ENCODE measurements around the gene TMEM150C. TPM values are rescaled to one million over a fixed set of nuclear protein-coding genes. Genes with fewer than 3 reads are reported as not detected.
A peak's percentile ranks its signal among the peaks of the same experiment; 100 is the strongest.

TMEM150C gene
- total and polyA plus RNA-seq, 2 of the 8 experiments (the other 6 are each of a cell fraction or from before 2014, with no cell fraction given), result 1.5 to 1.7 TPM

- H2AFZ ChIP-seq (ENCODE audit: low read length), result no peak overlapping the region
- no peaks in the 10 kb centered on the region for H3K79me2 ChIP-seq (ENCODE audit: control insufficient read depth in 1 of 2, insufficient read depth in 2 of 2, low read length in 2 of 2)
- WGBS, 2 experiments (ENCODE audit: extremely low coverage in 1 of 2, insufficient coverage in 1 of 2, insufficient read length in 1 of 2, insufficient replicate concordance in 2 of 2, low coverage in 1 of 2, low lambda C conversion rate in 2 of 2, missing lambda C conversion rate in 1 of 2), result 85% methylated on average over 9 of the region's 9 CpGs; no CpG with 5 or more reads in 1 of the 2 experiments
- no peaks in the 10 kb centered on the region for H3K36me3 ChIP-seq (ENCODE audit: control insufficient read depth in 2 of 4, insufficient read depth in 4 of 4, low read length in 3 of 4)
- no peak overlapping the region for H3K56ac ChIP-seq (replicated peaks; ENCODE audit: insufficient read length, low read depth, low read length)
- DNase-seq (ENCODE audit: low read depth in 1 of 2, low spot score in 2 of 2), result no peak
- no peak overlapping the region for H3K9ac ChIP-seq (replicated peaks in 1 of 4; ENCODE audit: extremely low read depth in 1 of 4, low read depth in 3 of 4, low read length in 3 of 4)
- H3K23me2 ChIP-seq (ENCODE audit: low read depth, low read length), result no peaks in the 10 kb centered on the region
- no peak overlapping the region for H3K4me3 ChIP-seq (ENCODE audit: extremely low read depth in 1 of 4, insufficient read depth in 2 of 4, low read depth in 3 of 4, low read length in 4 of 4)
- H3K27ac ChIP-seq (ENCODE audit: low read depth, low read length), result no peak overlapping the region
- no peak for FAIRE-seq
- CTCF ChIA-PET (ENCODE audit: partially characterized antibody), result no interaction called here
- H2BK15ac ChIP-seq (ENCODE audit: low read length), result no peak overlapping the region
- H2BK12ac ChIP-seq (ENCODE audit: low read depth, low read length), result no peak overlapping the region
- no peak overlapping the region for H2AK5ac ChIP-seq (ENCODE audit: low read depth, low read length)
- H4K8ac ChIP-seq (ENCODE audit: extremely low read depth, insufficient read depth, low read length), result no peak overlapping the region
- H3K14ac ChIP-seq (ENCODE audit: insufficient read length), result no peak overlapping the region
- no peak overlapping the region for H4K91ac ChIP-seq (replicated peaks; ENCODE audit: insufficient read length, low read length)
- no peak overlapping the region for H2BK20ac ChIP-seq (ENCODE audit: low read length)
- no peak overlapping the region for H3K18ac ChIP-seq (ENCODE audit: extremely low read depth, low read length)
- H3K27me3 ChIP-seq (replicated peaks in 1 of 4; ENCODE audit: control insufficient read depth in 3 of 4, extremely low read depth in 1 of 4, insufficient read depth in 3 of 4, low read length in 3 of 4), result no peaks in the 10 kb centered on the region
- TF ChIP-seq SAP30 (IDR thresholded peaks at IDR 0.05; ENCODE audit: insufficient read depth, insufficient replicate concordance, low read length), result no peak
- TF ChIP-seq YY1 (IDR thresholded peaks at IDR 0.05; ENCODE audit: low read depth, low read length), result 0 out of 2 replicates have a peak, but pooled peaks have one; percentile 19
- POLR2A ChIA-PET (ENCODE audit: partially characterized antibody), result interaction anchor here (0.8 to 1.5 kb wide), 2 partner anchors 55 to 94 kb away, joined by 3 to 4 read pairs; no protein-coding TSS in a partner anchor
- no peak overlapping the region for H3K23ac ChIP-seq (ENCODE audit: insufficient read length)
- no peaks in the 10 kb centered on the region for H3K79me1 ChIP-seq (ENCODE audit: low read depth, low read length)
- H4K20me1 ChIP-seq (replicated peaks in 1 of 2; ENCODE audit: control insufficient read depth in 1 of 2, insufficient read depth in 2 of 2, low read length in 2 of 2), result no peaks in the 10 kb centered on the region
- no peak overlapping the region for H4K5ac ChIP-seq (ENCODE audit: insufficient read length, low read depth, low read length)
- no peak overlapping the region for H3K4ac ChIP-seq (replicated peaks; ENCODE audit: insufficient read length, low read depth, low read length)
- no peak overlapping the region for H2BK120ac ChIP-seq (replicated peaks; ENCODE audit: low read depth, low read length)
- no peak overlapping the region for H3K4me2 ChIP-seq (ENCODE audit: insufficient read depth in 1 of 2, low read depth in 2 of 2, low read length in 2 of 2)
- H2BK5ac ChIP-seq (ENCODE audit: low read depth, low read length), result no peak overlapping the region
- no peaks in the 10 kb centered on the region for H3K9me3 ChIP-seq (ENCODE audit: insufficient read depth in 2 of 2, low read depth in 1 of 2, low read length in 1 of 2)
- peaks cover 0 to 8% (median 3%) of the 10 kb centered on the region in 4 experiments; a peak in 5 of 7 replicates for H3K4me1 ChIP-seq (replicated peaks in 1 of 4; ENCODE audit: control insufficient read depth in 3 of 4, insufficient read depth in 4 of 4, low read length in 3 of 4)
Observed at GRCh38 chr4:82523179-82523578, 38.6 kb downstream of the TMEM150C start.

Measured in H1 (cell line).